Measurements from ENCODE around the gene CHMP2A. TPM values are rescaled to one million over a fixed set of nuclear protein-coding genes. Genes with fewer than 3 reads are reported as not detected.

The CHMP2A gene
- total and polyA plus RNA-seq, 2 experiments from 2014 or later = 92.2 to 145 TPM

DNA sequence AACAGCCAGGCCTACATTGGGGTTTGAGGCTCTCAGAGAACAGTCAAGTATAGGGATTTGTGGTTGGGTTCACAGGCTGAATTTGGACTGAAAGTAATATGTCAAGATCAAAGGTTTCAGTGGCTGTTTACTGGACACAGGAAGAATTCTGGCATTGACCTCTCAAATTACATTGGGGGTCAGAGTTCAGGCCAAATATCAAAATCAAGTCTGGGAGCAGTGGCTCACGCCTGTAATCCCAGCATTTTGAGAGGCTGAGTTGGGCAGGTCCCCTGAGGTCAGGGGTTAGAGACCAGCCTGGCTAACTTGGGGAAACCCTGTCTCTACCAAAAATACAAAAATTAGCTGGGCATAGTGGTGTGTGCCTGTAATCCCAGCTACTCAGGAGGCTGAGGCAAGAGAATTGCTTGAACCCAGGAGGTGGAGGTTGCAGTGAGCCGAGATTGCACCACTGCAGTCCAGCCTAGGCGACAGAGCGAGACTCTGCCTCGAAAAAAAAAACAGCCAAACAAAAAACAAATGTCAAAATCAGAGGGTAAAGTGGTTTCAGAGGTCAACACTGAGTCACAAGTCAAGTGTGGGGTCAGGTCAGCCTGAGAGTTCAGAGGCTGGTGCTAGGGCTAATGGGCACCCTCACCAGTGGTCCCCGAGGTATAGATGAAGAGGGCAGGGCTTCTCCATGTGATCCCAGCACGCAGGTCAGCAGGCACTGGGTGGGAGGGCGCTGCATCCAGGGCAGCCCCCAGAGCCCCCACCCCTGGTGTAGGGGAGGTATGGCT is 44.6 kb downstream of the CHMP2A start:
- peaks cover 8% of the 10 kb centered on the region for H3K4me1 Mint-ChIP-seq
- H3K27me3 Mint-ChIP-seq (ENCODE audit: insufficient read depth, low read depth, poor library complexity) = peaks cover 25% of the 10 kb centered on the region
- H3K79me2 ChIP-seq (replicated peaks; ENCODE audit: insufficient read depth) = 0 out of 2 replicates have a peak, but pooled peaks cover 3% of the 10 kb centered on the region
- TF ChIP-seq, protein P1, sequence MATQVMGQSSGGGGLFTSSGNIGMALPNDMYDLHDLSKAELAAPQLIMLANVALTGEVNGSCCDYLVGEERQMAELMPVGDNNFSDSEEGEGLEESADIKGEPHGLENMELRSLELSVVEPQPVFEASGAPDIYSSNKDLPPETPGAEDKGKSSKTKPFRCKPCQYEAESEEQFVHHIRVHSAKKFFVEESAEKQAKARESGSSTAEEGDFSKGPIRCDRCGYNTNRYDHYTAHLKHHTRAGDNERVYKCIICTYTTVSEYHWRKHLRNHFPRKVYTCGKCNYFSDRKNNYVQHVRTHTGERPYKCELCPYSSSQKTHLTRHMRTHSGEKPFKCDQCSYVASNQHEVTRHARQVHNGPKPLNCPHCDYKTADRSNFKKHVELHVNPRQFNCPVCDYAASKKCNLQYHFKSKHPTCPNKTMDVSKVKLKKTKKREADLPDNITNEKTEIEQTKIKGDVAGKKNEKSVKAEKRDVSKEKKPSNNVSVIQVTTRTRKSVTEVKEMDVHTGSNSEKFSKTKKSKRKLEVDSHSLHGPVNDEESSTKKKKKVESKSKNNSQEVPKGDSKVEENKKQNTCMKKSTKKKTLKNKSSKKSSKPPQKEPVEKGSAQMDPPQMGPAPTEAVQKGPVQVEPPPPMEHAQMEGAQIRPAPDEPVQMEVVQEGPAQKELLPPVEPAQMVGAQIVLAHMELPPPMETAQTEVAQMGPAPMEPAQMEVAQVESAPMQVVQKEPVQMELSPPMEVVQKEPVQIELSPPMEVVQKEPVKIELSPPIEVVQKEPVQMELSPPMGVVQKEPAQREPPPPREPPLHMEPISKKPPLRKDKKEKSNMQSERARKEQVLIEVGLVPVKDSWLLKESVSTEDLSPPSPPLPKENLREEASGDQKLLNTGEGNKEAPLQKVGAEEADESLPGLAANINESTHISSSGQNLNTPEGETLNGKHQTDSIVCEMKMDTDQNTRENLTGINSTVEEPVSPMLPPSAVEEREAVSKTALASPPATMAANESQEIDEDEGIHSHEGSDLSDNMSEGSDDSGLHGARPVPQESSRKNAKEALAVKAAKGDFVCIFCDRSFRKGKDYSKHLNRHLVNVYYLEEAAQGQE (IDR thresholded peaks at IDR 0.05; ENCODE audit: unreplicated experiment) = no peak
- TF ChIP-seq ZNF462 (CRISPR knock-in tag; IDR thresholded peaks at IDR 0.05) (no peak), JUNB (IDR thresholded peaks at IDR 0.05; ENCODE audit: unreplicated experiment) (no peak), STAT1 (IDR thresholded peaks at IDR 0.05; ENCODE audit: unreplicated experiment) (no peak), ZNF114 (CRISPR knock-in tag; IDR thresholded peaks at IDR 0.05) (no peak), EZH2 (IDR thresholded peaks at IDR 0.05; ENCODE audit: low read depth, unreplicated experiment) (no peak)
- H4K20me1 ChIP-seq (replicated peaks; ENCODE audit: insufficient read depth) = no peaks in the 10 kb centered on the region
- H3K9me3 Mint-ChIP-seq = peaks cover 12% of the 10 kb centered on the region
- H2AFZ ChIP-seq = no peak overlapping the region
- no peaks in the 10 kb centered on the region for H3K9me2 ChIP-seq (ENCODE audit: insufficient read depth)
- peaks cover 3% of the 10 kb centered on the region; the same call in 1 of the 2 replicates for H3F3A ChIP-seq (replicated peaks; ENCODE audit: low read depth)
- H3K4me3 Mint-ChIP-seq = no peak overlapping the region; the same call in 2 of the 3 replicates
- no peak overlapping the region for H3K27ac Mint-ChIP-seq
- no peaks in the 10 kb centered on the region for H3K36me3 ChIP-seq (ENCODE audit: insufficient read depth)
- no peak overlapping the region for H3K27ac ChIP-seq (ENCODE audit: low read depth)
- ATAC-seq = no peak
- no peaks in the 10 kb centered on the region for H3K27me3 ChIP-seq (ENCODE audit: insufficient read depth)
- H3K36me3 Mint-ChIP-seq (ENCODE audit: low read depth) = peaks cover 9% of the 10 kb centered on the region
- no peak overlapping the region for H3K4me2 ChIP-seq
- H3K4me1 ChIP-seq (ENCODE audit: insufficient read depth) = peaks cover 7% of the 10 kb centered on the region; the same call in 1 of the 2 replicates
- no peak overlapping the region for H3K4me3 ChIP-seq
- no peak for DNase-seq (ENCODE audit: low spot score)

All from GM23338 (cell line).